A673 (cell line): ENCODE measurements around the gene AKAP6.

Experiments
- CTCF ChIP-seq: fragments of 300-800, 200-600 bp; sonication (generic); conservative IDR thresholded peaks from 2 replicates; pipeline ENCODE4 v1.5.1; 2017; ENCODE audit warnings: low read depth, mild to moderate bottlenecking, antibody characterized with exemption, low read length, moderate library complexity, mixed read lengths
- EZH2 ChIP-seq: fragments of 200-600 bp; sonication (generic); IDR thresholded peaks from 2 replicates; pipeline ENCODE4 v1.6.1; 2017; ENCODE audit warnings: borderline replicate concordance, low read depth, mild to moderate bottlenecking, mixed read lengths, antibody characterized with exemption, low read length; ENCODE audit not compliant: poor library complexity, severe bottlenecking

GRCh38 chr14:32545095-32545494 lies 216.0 kb downstream of the AKAP6 start:
- TF ChIP-seq EZH2 = no peak
- TF ChIP-seq CTCF = no peak
